Lower lobe of right lung (tissue), 2 donors: ENCODE results near the gene TERT. TPM values are rescaled to one million over a fixed set of nuclear protein-coding genes. Genes with fewer than 3 reads are reported as not detected.

Source experiments
- ATAC-seq, 2 donors: fragments of 200-7000 bp; cut with Tn5 transposase; one replicate each; pipeline ENCODE4 v1.9.1; 2020 to 2022; ENCODE audit warnings: mild to moderate bottlenecking in 2 of 2, moderate library complexity in 2 of 2
- DNase-seq: peaks from one replicate; pipeline ENCODE4 v3.0.0-alpha.2; 2020
- H3K27ac ChIP-seq: fragments of 200-600 bp; one replicate; pipeline ENCODE4 v1.8.0; 2022
- H3K27me3 ChIP-seq: fragments of 200-600 bp; one replicate; pipeline ENCODE4 v1.8.0; 2022; ENCODE audit warnings: low read depth
- H3K36me3 ChIP-seq: fragments of 200-600 bp; one replicate; pipeline ENCODE4 v1.8.0; 2022; ENCODE audit warnings: mild to moderate bottlenecking
- H3K4me1 ChIP-seq: fragments of 200-600 bp; one replicate; pipeline ENCODE4 v1.8.0; 2022
- H3K4me3 ChIP-seq: fragments of 200-600 bp; one replicate; pipeline ENCODE4 v1.8.0; 2022; ENCODE audit warnings: mild to moderate bottlenecking
- H3K9me3 ChIP-seq: fragments of 200-600 bp; one replicate; pipeline ENCODE4 v1.8.0; 2022
- CTCF ChIP-seq: fragments of 200-600 bp; IDR thresholded peaks from one replicate; pipeline ENCODE4 v1.8.0; 2022; ENCODE audit warnings: antibody characterized with exemption, mild to moderate bottlenecking
- intact Hi-C: fragments of 100-400 bp; cut with DNase I; formaldehyde crosslinking; loops from one replicate; pipeline ENCODE4 v1.11.0; 2022
- total RNA-seq: library from RNA; stranded (reverse); fragmentation: NEBNext Ultra II Directional; extraction: Animal tissue kit (Norgen Biotek cat#: 25700); gene quantifications from one replicate; pipeline ENCODE4 v1.2.1, GENCODE V29; 2021
- donor health status: DM: no; HTN: yes; CAD: no; lungs with severe emphysema.

TERT gene
- total RNA-seq, 1 donor from 2014 or later: not detected

GRCh38 chr5:1227667-1228066, 67.2 kb downstream of the TERT start:
- intact Hi-C loops: no loop called here
- peak; percentile 31 to 40 for ATAC-seq

GRCh38 chr5:1226839-1227581, 67.9 kb downstream of the TERT start:
- no peak for DNase-seq

More at GRCh38 chr5:1227667-1228066, 67.2 kb downstream of the TERT start:
- H3K27ac ChIP-seq: no peak overlapping the region
- TF ChIP-seq CTCF: no peak
- no peak for DNase-seq
- H3K4me1 ChIP-seq: no peaks in the 10 kb centered on the region
- H3K4me3 ChIP-seq: no peak overlapping the region
- H3K9me3 ChIP-seq: no peaks in the 10 kb centered on the region
- H3K27me3 ChIP-seq: peaks cover 23% of the 10 kb centered on the region
- no peaks in the 10 kb centered on the region for H3K36me3 ChIP-seq

GRCh38 chr5:1226231-1226630, 68.6 kb downstream of the TERT start:
- DNase-seq: no peak
- Histone ChIP-seq H3K4me1 (no peaks in the 10 kb centered on the region), H3K36me3 (no peaks in the 10 kb centered on the region), H3K4me3 (no peak overlapping the region), H3K27ac (no peak overlapping the region), H3K27me3 (peaks cover 13% of the 10 kb centered on the region), H3K9me3 (no peaks in the 10 kb centered on the region)
- intact Hi-C loops: no loop called here
- ATAC-seq: no peak
- no peak for TF ChIP-seq CTCF

More at GRCh38 chr5:1226839-1227581, 67.9 kb downstream of the TERT start:
- TF ChIP-seq CTCF: no peak
- Histone ChIP-seq H3K4me3 (no peak overlapping the region), H3K27me3 (peaks cover 17% of the 10 kb centered on the region), H3K36me3 (no peaks in the 10 kb centered on the region), H3K4me1 (no peaks in the 10 kb centered on the region), H3K27ac (no peak overlapping the region), H3K9me3 (no peaks in the 10 kb centered on the region)
- intact Hi-C loops: no loop called here
- ATAC-seq: no peak

GRCh38 chr5:1225081-1225480, 69.8 kb downstream of the TERT start, which contains the start of gene SLC6A18:
Gene SLC6A18 (plus strand): TSS chr5:1225381. CDS start chr5:1225478, 97 bp downstream.
- intact Hi-C loops: no loop called here
- H3K27ac ChIP-seq: no peak within 1 kb of the TSS
- no peaks in the 10 kb centered on the region for H3K36me3 ChIP-seq
- peaks cover 10% of the 10 kb centered on the region for H3K27me3 ChIP-seq
- H3K9me3 ChIP-seq: no peaks in the 10 kb centered on the region
- no peaks in the 10 kb centered on the region for H3K4me1 ChIP-seq
- ATAC-seq: no peak
- no peak for TF ChIP-seq CTCF
- no peak within 1 kb of the TSS for H3K4me3 ChIP-seq
- no peak for DNase-seq

- intact Hi-C loops: no loop called here
- no peak for TF ChIP-seq CTCF
- Histone ChIP-seq H3K9me3 (no peaks in the 10 kb centered on the region), H3K4me1 (no peaks in the 10 kb centered on the region), H3K27me3 (peaks cover 10% of the 10 kb centered on the region), H3K36me3 (no peaks in the 10 kb centered on the region), H3K4me3 (no peak overlapping the region), H3K27ac (no peak overlapping the region)
- DNase-seq (no peak), ATAC-seq (no peak)
These were observed 70.2 kb downstream of the TERT start for GRCh38 chr5:1224631-1225030.
